ENCODE results near the gene EMILIN2. TPM values are rescaled to one million over a fixed set of nuclear protein-coding genes. Genes with fewer than 3 reads are reported as not detected.

EMILIN2 gene
- total RNA-seq, 1 experiment from 2014 or later, result 20.0 TPM

DNA sequence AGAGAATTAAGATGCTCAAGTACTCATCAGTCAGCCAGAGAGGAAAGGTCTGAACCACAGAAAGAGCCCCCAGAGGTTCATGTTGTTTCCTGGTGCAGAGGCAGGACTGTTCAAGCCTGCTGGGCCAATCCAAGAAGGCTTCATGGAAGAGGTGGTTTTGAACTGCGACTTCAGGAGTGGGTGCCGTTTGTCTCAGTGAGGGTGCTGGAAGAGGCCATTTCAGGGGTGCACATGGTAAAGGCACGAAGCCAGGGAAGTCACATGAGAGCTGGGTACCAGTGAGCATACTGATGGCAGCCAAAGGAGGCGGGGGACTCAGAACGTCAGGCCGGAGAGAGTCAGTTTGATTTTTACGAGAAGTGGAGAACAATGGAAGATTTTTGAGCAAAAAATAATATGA is 55.5 kb downstream of the EMILIN2 start:
- Histone ChIP-seq H3K56ac (ENCODE audit: insufficient read length, low read depth, low read length) (no peak overlapping the region), H3K27ac (ENCODE audit: insufficient read length, low read depth, low read length) (no peak overlapping the region), H3K18ac (ENCODE audit: insufficient read length, low read depth, low read length) (no peak overlapping the region), H3K4me2 (ENCODE audit: insufficient read depth, insufficient read length, low read length) (no peak overlapping the region), H4K5ac (ENCODE audit: insufficient read length, low read depth, low read length) (no peak overlapping the region), H2AK5ac (ENCODE audit: insufficient read length, low read length) (no peak overlapping the region), H2BK12ac (ENCODE audit: insufficient read length, low read depth, low read length) (no peak overlapping the region), H3K14ac (ENCODE audit: insufficient read depth, low read length) (no peak overlapping the region), H3K9me3 (ENCODE audit: control insufficient read depth, low read depth, low read length) (no peaks in the 10 kb centered on the region), H3K4me1 (ENCODE audit: insufficient read depth, low read length) (no peaks in the 10 kb centered on the region), H4K20me1 (ENCODE audit: control insufficient read depth, insufficient read depth, insufficient read length) (no peaks in the 10 kb centered on the region), H2AFZ (ENCODE audit: low read length) (no peak overlapping the region), H3K27me3 (ENCODE audit: insufficient read depth, low read length) (no peaks in the 10 kb centered on the region), H3K79me1 (ENCODE audit: insufficient read depth, low read depth, low read length, poor library complexity, severe bottlenecking) (no peaks in the 10 kb centered on the region), H2BK15ac (ENCODE audit: low read depth, low read length) (no peak overlapping the region), H3K23me2 (ENCODE audit: insufficient read length, low read depth, low read length, poor library complexity, severe bottlenecking) (peaks cover 4% of the 10 kb centered on the region), H2BK20ac (ENCODE audit: low read depth, low read length, poor library complexity, severe bottlenecking) (peak overlapping the region; percentile 26), H3K79me2 (ENCODE audit: insufficient read depth, low read length) (no peaks in the 10 kb centered on the region), H4K8ac (replicated peaks; ENCODE audit: insufficient read length, low read depth, low read length) (no peak overlapping the region), H4K91ac (ENCODE audit: insufficient read length, low read depth, low read length) (no peak overlapping the region), H2BK120ac (ENCODE audit: low read depth, low read length, poor library complexity, severe bottlenecking) (no peak overlapping the region), H3T11ph (ENCODE audit: low read length) (no peak overlapping the region), H2BK5ac (ENCODE audit: insufficient read length, low read length) (no peak overlapping the region), H3K23ac (ENCODE audit: insufficient read length, low read depth, low read length) (no peak overlapping the region), H3K9ac (ENCODE audit: extremely low read depth, insufficient read length, low read length) (no peak overlapping the region), H3K4ac (ENCODE audit: low read depth, low read length) (no peak overlapping the region)
- no peaks in the 10 kb centered on the region; a peak in 1 of 5 replicates for H3K9me3 Mint-ChIP-seq
- no peaks in the 10 kb centered on the region for H3K36me3 Mint-ChIP-seq (ENCODE audit: insufficient read depth in 1 of 3, low read depth in 3 of 3)
- H3K4me3 Mint-ChIP-seq, result no peak overlapping the region
- WGBS (ENCODE audit: extremely low coverage, insufficient read length, low lambda C conversion rate), result no CpG with 5 or more reads among the region's 7 CpGs
- DNase-seq, result no peak
- no peak overlapping the region for H3K27ac Mint-ChIP-seq
- peaks cover 6% of the 10 kb centered on the region for H3K27me3 Mint-ChIP-seq (ENCODE audit: low read depth)
- TF ChIP-seq, protein P1, sequence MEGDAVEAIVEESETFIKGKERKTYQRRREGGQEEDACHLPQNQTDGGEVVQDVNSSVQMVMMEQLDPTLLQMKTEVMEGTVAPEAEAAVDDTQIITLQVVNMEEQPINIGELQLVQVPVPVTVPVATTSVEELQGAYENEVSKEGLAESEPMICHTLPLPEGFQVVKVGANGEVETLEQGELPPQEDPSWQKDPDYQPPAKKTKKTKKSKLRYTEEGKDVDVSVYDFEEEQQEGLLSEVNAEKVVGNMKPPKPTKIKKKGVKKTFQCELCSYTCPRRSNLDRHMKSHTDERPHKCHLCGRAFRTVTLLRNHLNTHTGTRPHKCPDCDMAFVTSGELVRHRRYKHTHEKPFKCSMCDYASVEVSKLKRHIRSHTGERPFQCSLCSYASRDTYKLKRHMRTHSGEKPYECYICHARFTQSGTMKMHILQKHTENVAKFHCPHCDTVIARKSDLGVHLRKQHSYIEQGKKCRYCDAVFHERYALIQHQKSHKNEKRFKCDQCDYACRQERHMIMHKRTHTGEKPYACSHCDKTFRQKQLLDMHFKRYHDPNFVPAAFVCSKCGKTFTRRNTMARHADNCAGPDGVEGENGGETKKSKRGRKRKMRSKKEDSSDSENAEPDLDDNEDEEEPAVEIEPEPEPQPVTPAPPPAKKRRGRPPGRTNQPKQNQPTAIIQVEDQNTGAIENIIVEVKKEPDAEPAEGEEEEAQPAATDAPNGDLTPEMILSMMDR (conservative IDR thresholded peaks at IDR 0.05), result no peak
- peaks cover 20 to 26% of the 10 kb centered on the region in 2 experiments for H3K4me1 Mint-ChIP-seq
